Erythroblast (primary cell): ENCODE measurements around the gene SEZ6L.

Source experiments
- GATA1 ChIP-seq: IDR thresholded peaks from 2 replicates; pipeline ENCODE4 v1.6.1; 2011; ENCODE audit warnings: low read depth, mild to moderate bottlenecking, control low read depth, low read length, moderate library complexity
- POLR2A ChIP-seq: IDR thresholded peaks from 2 replicates; pipeline ENCODE4 v1.6.1; 2011; ENCODE audit warnings: mild to moderate bottlenecking, low read length

GRCh38 chr22:26302726-26303125 is 133.5 kb downstream of the SEZ6L start:
- TF ChIP-seq POLR2A (no peak), GATA1 (no peak)
